Stomach (tissue), 9 donors: ENCODE data around the gene PLCB1. TPM values are rescaled to one million over a fixed set of nuclear protein-coding genes. Genes with fewer than 3 reads are reported as not detected.

Experiments
- DNase-seq, 2 donors: peaks; one replicate each; pipeline versions ENCODE4 v3.0.0 to v3.0.0-alpha.2; 2013 to 2019
- H3K27ac ChIP-seq, 5 donors: fragments of 200-600 bp in 4 of 5; sonication (generic) in 4 of 5; one replicate each; pipeline ENCODE4 v1.5.1; 2013 to 2019; ENCODE audit warnings: mild to moderate bottlenecking in 1 of 5, moderate library complexity in 1 of 5
- H3K27me3 ChIP-seq, 3 donors: fragments of 200-600 bp; sonication (generic); one replicate each; pipeline ENCODE4 v1.5.1; 2017 to 2019; ENCODE audit warnings: mixed run types in 1 of 3
- H3K36me3 ChIP-seq, 4 donors: fragments of 200-600 bp; sonication (generic); 1 replicate in 3 of 4; 2 replicates in 1 of 4; pipeline ENCODE4 v1.5.1; 2016 to 2019
- H3K4me1 ChIP-seq, 4 donors: fragments of 200-600 bp; sonication (generic); one replicate each; pipeline ENCODE4 v1.5.1; 2016 to 2019
- H3K4me3 ChIP-seq, 4 donors: fragments of 200-600 bp; sonication (generic) in 3 of 4; one replicate each; pipeline ENCODE4 v1.5.1; 2016 to 2019; ENCODE audit warnings: mild to moderate bottlenecking in 1 of 4
- H3K9me3 ChIP-seq, 4 donors: fragments of 200-600 bp; sonication (generic); one replicate each; pipeline ENCODE4 v1.5.1; 2016 to 2019
- CTCF ChIP-seq, 7 experiments: fragments of 450-650 bp in 4 of 7; fragments of 200-600 bp in 3 of 7; sonication (generic) in 3 of 7; IDR thresholded peaks; one replicate each; pipeline ENCODE4 v1.5.1; 2016 to 2019; ENCODE audit warnings: antibody characterized with exemption in 7 of 7, control low read depth in 2 of 7, mild to moderate bottlenecking in 1 of 7
- EP300 ChIP-seq: sonication (generic); formaldehyde crosslinking; IDR thresholded peaks from one replicate; pipeline ENCODE4 v1.6.1; 2017; ENCODE audit warnings: antibody characterized with exemption
- POLR2A ChIP-seq, 4 donors: fragments of 450-650 bp; IDR thresholded peaks; one replicate each; pipeline ENCODE4 v1.6.1; 2016; ENCODE audit warnings: antibody characterized with exemption in 4 of 4, control low read depth in 2 of 4, mild to moderate bottlenecking in 1 of 4, moderate library complexity in 1 of 4
- POLR2AphosphoS5 ChIP-seq, 3 donors: sonication (generic); formaldehyde crosslinking; IDR thresholded peaks; one replicate each; pipeline ENCODE4 v1.6.1; 2016; ENCODE audit warnings: antibody characterized with exemption in 3 of 3
- WGBS, 5 donors: extraction: QIAGEN DNeasy Blood & Tissue Kit in 3 of 5; methylation state at CpG; one replicate each; pipeline versions ENCODE4 v1.1.5 to v1.1.7; 2013 to 2018; 5-methylcytosine and 5-hydroxymethylcytosine counted together
- intact Hi-C: fragments of 100-400 bp; cut with DNase I; formaldehyde crosslinking; loops from one replicate; pipeline ENCODE4 v1.15.1; 2023; ENCODE audit warnings: low total_unique reads
- polyA plus RNA-seq, 3 donors: library from polyadenylated mRNA; stranded (reverse); fragments of 200-250 nt; gene quantifications; one replicate each; pipeline ENCODE4 v1.2.3, GENCODE V29; 2013
- total RNA-seq, 5 donors: library from RNA; depleted of rRNA; stranded (reverse); fragments of >200 nt; gene quantifications; one replicate each; pipeline versions ENCODE4 v1.1.0 to v1.2.3, GENCODE V29; 2014 to 2016
- donor health status: healthy with polysubstance abuse.
- donor health status: Bipolar disorder and iron deficiency.
- donor health status: healthy.

Gene PLCB1
- total and polyA plus RNA-seq, 8 donors: 4.1 to 66.5 (median 11.7) TPM

GRCh38 chr20:8242066-8242465 is 110.0 kb downstream of the PLCB1 start:
- TF ChIP-seq EP300 (no peak), POLR2A (IDR thresholded peaks at IDR 0.05) (no peak), CTCF (IDR thresholded peaks at IDR 0.05) (no peak), POLR2AphosphoS5 (IDR thresholded peaks at IDR 0.05) (no peak)
- WGBS, 5 donors: 65 to 87% (median 79%) methylated on average over 2 of the region's 2 CpGs
- no peaks in the 10 kb centered on the region for H3K27me3 ChIP-seq
- peak overlapping the region in 4 of 5 donors; percentile 11 to 72 (median 40) for H3K27ac ChIP-seq
- H3K36me3 ChIP-seq: no peaks in the 10 kb centered on the region
- no peaks in the 10 kb centered on the region for H3K9me3 ChIP-seq
- H3K4me3 ChIP-seq: no peak overlapping the region
- no peak for DNase-seq
- H3K4me1 ChIP-seq: peaks cover 15 to 47% (median 35%) of the 10 kb centered on the region in 4 donors
- intact Hi-C loops: no loop called here

GRCh38 chr20:8242827-8243724 is 111.0 kb downstream of the PLCB1 start:
- DNase-seq: peak in 1 of 2 donors; percentile 43
- Histone ChIP-seq H3K4me1 (peaks cover 15 to 47% (median 35%) of the 10 kb centered on the region in 4 donors), H3K27me3 (no peaks in the 10 kb centered on the region), H3K9me3 (no peaks in the 10 kb centered on the region), H3K36me3 (no peaks in the 10 kb centered on the region), H3K27ac (peak overlapping the region in 3 of 5 donors; percentile 5 to 20 (median 6)), H3K4me3 (no peak overlapping the region)
- WGBS, 5 donors: 33 to 48% (median 38%) methylated on average over 7 of the region's 7 CpGs
- intact Hi-C loops: no loop called here
- TF ChIP-seq EP300 (no peak), CTCF (IDR thresholded peaks at IDR 0.05) (no peak), POLR2AphosphoS5 (IDR thresholded peaks at IDR 0.05) (no peak), POLR2A (IDR thresholded peaks at IDR 0.05) (no peak)

- peak in 1 of 2 donors; percentile 79 for DNase-seq
- no peak overlapping the region for H3K4me3 ChIP-seq
- no peak overlapping the region for H3K27ac ChIP-seq
- 68 to 86% (median 76%) methylated on average over 2 of the region's 2 CpGs for WGBS, 5 donors
- H3K9me3 ChIP-seq: no peaks in the 10 kb centered on the region
- intact Hi-C loops: no loop called here
- H3K4me1 ChIP-seq: peaks cover 15 to 47% (median 35%) of the 10 kb centered on the region in 4 donors
- no peak for TF ChIP-seq CTCF (IDR thresholded peaks at IDR 0.05)
- no peak for TF ChIP-seq POLR2A (IDR thresholded peaks at IDR 0.05)
- no peak for TF ChIP-seq POLR2AphosphoS5 (IDR thresholded peaks at IDR 0.05)
- TF ChIP-seq EP300: no peak
- no peaks in the 10 kb centered on the region for H3K36me3 ChIP-seq
- no peaks in the 10 kb centered on the region for H3K27me3 ChIP-seq
These were observed 112.6 kb downstream of the PLCB1 start for GRCh38 chr20:8244637-8245036.

- H3K36me3 ChIP-seq: no peaks in the 10 kb centered on the region
- no peak overlapping the region for H3K4me3 ChIP-seq
- no peak for DNase-seq
- H3K27me3 ChIP-seq: no peaks in the 10 kb centered on the region
- no peak overlapping the region for H3K27ac ChIP-seq
- peaks cover 15 to 52% (median 38%) of the 10 kb centered on the region in 4 donors for H3K4me1 ChIP-seq
- intact Hi-C loops: no loop called here
- TF ChIP-seq EP300 (no peak), CTCF (IDR thresholded peaks at IDR 0.05) (no peak), POLR2A (IDR thresholded peaks at IDR 0.05) (no peak), POLR2AphosphoS5 (IDR thresholded peaks at IDR 0.05) (no peak)
- WGBS, 5 donors: 92 to 100% (median 100%) methylated on average over 1 of the region's 1 CpG
- H3K9me3 ChIP-seq: no peaks in the 10 kb centered on the region
These were observed 114.1 kb downstream of the PLCB1 start for GRCh38 chr20:8246153-8246552.
